HG03439 (cell line): ENCODE data around the gene PRUNE2.
"Not testable (repeated sequence)": the region's sequence is repeated elsewhere in the genome, so short reads cannot be mapped to it uniquely, and the experiment has no call there.

Source experiments
- ATAC-seq: cut with Tn5 transposase; IDR thresholded peaks from one replicate; pipeline ENCODE4 v1.9.1; 2021; ENCODE audit warnings: mild to moderate bottlenecking, moderate library complexity; ENCODE audit not compliant: unreplicated experiment

The PRUNE2 gene

DNA sequence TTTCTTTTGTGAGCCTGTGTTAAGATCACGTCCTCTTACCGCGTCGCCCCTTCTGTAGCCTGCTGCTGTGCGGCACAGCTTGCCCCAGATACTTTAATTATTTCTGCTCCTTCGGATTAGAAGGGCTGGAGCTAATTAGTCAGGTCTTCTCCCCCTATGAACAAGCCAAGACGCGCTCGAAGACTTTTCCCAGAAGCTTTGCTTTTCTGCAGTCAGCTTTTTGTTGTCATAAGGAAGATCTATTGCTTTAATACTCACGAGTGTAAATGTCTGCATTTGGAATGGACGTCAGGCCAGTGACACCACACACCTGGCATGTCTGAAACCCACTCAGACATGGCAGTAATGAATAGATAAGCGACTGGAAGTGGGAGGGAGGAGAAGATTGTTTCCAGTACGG is 37.0 kb downstream of the PRUNE2 start:
- ATAC-seq = no peak

DNA sequence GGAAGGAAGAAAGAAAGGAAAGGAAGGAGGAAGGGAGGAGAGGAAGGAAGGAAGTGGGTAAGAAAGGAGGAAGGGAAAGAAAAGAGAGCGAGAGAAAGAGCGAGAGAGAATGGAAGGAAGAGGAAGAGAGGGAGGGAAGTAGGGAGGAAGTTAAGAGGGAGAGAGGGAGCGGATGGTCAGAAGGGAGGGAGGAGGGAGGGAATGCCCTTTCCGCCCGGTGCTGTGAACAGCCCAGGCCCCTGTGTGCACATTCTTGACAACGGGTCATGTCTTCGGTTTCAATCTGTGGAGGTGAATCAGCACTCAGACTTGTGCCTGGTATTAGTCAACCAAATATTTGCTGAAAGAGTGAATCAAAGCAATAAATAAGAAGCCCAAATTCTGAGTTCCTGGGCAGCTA is 39.2 kb downstream of the PRUNE2 start:
- no peak for ATAC-seq

DNA sequence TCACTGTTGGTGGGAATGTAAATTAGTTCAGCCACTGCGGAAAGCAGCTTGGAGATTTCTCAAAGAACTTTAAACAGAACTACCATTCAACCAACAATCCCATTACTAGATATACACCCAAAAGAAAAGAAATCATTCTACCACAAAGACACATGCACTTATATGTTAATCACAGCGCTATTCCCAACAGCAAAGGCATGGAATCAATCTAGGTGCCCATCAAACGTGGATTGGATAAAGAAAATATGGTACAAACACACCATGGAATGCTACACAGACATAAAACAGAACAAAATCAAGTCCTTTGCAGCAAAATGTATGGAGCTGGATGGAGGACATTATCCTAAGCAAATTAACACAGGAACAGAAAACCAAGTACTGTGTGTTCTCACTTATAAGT is 42.1 kb downstream of the PRUNE2 start:
- ATAC-seq = no peak

DNA sequence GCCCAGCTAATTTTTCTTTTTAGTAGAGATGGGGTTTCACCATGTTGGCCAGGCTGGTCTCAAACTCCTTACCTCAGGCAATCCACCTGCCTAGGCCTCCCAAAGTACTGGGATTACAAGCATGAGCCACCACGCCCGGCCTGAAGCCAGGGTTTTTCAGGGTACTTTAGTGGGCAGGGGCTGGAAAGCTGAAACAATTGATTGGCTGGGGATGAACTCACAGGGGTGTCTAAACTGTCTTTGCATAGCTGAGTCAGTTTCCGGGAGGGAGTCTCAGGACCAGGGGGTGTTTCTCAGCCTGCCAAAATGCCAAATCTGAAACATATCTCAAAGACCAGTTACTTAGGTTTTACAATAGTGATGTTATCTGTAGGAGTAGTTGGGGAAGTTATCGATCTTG is 46.1 kb downstream of the PRUNE2 start:
- no peak for ATAC-seq

DNA sequence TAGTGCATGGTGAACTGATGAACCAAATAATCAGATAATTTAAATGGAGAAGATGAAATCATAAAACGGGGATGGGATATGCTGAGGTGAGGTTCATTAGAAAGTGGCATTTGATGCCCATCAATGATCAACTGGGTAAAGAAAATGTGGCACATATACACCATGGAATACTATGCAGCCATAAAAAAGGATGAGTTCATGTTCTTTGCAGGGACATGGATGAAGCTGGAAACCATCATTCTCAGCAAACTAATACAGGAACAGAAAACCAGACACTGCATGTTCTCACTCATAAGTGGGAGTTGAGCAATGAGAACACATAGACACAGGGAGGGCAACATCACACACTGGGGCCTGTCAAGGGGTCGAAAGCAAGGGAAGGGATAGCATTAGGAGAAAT is 47.7 kb downstream of the PRUNE2 start:
- ATAC-seq = not testable (repeated sequence)

DNA sequence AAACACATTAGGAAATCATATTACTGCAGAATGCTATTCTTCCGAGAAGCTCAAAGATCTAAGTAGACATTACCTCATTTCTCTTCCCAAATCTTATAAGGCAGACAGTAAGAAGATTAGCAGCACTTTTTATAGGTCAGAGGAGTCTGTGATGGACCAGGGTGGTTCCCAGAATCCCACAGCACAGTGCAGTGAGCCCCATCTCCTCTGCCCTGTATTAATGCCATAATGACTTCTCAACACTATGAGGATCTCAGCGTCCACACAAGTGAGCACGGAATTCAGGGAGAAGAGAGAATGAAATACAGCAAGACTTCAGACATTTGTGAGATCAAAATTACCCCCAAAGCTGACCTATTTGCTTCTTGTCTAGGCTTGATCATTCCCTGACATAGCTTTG is 49.9 kb downstream of the PRUNE2 start:
- ATAC-seq = no peak

DNA sequence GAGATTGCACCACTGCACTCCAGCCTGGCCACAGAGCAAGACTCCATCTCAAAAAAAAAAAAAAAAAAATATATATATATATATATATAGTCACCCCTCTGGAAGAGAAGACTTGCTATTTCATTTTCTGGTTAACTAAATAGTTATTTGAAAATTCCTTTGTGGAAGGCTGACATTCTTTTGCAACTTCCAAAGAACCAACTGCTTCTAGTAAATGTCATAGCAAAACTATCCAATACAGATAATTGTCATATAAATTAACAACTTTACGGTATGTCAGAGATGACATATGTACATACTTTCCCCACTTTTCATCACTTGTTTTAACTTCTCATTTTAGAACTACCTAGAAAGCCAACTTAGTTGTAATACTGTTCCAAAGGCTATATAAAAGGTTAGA is 50.9 kb downstream of the PRUNE2 start:
- ATAC-seq = no peak

DNA sequence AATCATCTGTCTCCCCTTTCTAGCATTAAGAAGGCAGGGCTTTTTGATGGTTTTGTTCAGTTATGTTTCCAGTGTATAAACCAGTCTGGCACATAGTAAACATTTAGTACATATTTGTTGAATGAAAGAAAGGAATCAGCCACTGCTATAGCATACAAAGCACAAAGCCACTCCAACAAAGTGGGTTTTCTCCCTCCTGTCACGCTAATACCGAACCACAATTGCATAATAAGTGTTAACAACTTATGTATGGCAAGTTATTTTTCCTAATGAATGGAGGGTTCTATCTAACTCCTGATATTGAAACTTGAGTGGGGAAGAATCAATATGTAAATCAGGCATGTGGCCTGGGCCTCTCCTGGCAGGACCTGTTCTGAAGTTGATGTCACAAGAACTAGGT is 53.9 kb downstream of the PRUNE2 start:
- ATAC-seq = no peak

DNA sequence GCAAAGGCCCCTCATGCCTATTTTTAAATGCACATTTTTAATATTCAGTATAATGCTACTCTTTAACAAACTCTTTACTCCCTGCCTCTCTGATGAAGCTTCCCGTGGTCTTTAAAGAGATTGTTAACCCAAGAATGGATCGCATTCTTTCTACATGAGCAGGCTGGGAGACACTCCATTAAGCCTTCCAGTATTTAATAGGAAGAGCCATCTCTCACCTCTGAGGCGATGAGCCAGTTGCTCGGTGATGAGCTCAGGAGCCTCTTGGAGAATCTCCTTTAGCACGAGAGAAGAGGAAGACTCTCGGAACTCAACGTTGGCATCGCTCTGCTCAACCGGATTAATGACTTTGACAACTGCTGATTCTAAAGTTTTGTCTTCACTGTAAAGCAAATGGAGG is 59.6 kb downstream of the PRUNE2 start:
- ATAC-seq = no peak

DNA sequence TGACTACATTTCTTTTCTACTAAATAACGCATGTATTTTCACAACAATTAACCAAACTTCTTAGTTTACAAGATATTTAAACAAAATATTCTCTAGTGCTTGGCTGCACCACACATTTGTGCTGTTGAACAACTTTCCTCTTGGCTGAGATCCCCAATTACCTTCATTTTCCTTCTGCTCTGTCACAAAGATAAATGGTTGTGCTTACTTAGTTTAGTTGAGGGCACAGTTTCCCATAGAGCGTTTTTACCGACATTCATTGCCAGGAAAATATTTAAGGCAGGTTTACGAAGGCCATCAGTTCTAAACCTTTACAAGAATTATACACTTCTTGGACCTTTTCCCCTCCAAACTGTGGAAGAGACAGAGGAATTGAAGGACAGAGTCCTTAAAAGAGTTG is 60.7 kb downstream of the PRUNE2 start:
- no peak for ATAC-seq

DNA sequence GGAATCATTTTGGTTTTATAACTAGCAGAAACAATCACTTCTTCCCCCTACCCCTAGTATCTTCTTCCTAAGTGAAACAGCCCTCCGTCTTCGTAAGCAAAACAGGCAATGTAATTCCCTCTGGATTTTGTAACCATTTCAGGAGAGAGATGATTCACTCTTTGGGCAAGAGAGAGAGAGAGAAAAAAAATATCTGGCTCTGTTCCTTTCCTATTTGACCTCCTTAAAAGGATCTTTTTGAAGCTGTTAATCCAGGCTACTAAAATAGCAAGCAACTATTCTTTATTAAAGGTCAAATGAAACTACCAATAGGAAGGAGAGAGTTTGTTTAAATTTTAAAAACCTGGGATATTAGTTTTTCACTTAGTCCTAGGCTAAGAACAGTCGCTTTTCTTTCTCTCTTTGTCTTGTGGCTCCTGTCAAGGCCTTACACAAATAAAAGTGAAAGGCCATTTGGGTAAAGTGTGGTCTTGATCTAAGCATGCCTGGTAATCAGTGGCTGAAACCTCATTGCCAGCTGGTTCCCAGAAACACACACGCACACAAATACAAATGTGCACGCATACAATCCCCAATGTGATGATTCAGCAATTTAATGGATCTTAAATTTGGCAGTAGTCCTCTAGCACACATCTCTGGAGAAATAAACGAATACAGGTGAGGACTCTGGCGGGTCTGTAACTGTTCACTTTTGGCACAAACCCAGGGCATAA is 70.2 kb downstream of the PRUNE2 start:
- ATAC-seq = no peak

DNA sequence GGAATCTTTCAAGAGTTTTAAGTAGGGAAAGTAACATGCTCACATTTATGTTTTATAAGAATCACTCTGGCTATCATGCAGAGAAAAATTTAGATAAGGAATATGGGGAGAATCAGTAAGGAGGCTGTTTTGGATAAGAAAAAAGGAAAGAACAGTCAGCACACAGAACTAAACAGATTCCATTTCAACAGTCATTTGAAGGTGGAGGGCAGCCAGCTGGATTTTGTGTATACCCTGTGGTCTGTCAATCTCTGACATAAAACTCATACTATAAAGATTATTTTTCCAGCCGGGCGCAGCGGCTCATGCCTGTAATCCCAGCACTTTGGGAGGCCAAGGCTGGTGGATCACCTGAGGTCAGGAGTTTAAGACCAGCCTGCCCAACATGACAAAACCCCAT is 77.5 kb downstream of the PRUNE2 start:
- ATAC-seq = no peak

DNA sequence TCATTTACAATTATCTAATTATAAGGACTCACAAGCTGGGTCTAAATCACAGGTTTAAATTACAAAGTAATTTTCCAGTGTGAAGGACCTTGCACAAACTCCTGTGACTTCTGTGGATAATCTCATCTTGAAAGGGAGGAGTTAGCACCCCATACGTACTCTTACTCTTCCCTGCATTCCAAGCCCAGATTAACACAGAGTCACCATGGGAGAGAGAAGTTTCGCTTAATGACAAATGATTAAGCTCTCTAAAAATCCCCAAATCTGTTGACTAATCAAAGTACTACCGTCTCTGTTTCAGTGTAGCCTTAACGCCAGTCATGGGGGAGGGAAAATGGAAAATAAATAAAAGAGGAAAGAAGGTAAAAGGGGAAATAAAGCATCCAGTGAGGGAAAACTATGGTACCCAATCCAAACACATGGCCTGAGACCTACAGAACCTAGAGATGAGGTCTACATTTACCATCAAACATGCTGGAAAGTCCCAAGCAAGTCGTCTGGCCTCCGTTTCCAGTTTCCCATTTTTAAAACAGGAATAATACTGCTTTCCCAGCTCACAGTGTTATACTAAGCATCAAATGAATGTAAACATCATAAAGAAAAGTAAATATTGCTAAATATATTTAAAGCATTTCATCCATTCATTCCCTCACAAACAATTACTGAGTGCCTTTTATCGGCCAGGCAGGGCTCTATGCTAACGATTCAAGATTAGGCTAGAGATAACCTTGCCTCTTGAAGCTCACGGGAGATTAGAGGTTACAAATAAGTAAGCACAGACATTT is 78.4 kb downstream of the PRUNE2 start:
- ATAC-seq = no peak

DNA sequence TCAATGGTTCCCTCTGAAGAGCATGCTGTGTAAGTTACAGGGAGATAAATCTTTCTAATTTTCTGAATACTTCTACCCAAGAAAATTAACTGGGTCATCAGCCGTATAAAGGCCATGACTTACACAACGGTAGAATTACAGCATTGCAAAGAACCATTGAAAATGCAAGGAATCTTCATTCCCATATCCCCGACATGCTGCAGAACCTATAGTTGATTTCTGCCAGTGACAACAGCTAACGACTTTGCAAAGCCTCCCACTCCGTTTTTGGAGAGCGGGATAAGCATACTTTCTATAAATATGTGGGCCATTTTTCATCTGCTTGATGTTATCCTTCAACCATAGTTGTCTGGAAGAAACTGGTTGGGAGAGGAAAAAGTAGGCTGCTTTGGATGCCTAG is 85.5 kb downstream of the PRUNE2 start:
- no peak for ATAC-seq

DNA sequence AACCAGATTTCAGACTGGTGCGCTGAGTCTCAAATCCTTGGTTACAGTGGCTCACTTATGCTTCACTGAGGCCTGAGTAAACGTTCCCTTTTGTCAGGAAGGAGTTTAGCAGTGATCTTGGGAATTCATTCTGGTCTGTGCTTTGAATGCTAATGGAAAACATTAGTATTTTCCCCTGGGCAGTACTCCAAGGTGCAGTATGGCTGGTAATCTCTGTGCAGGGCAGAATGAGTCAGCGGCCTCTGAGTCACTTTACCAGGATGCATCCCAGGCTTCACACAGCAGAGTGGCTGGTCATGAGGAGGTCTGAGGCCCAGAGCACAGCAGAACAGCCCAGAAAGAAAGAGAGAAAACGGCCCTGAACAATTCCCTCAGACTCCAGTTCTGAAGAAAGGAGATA is 87.6 kb downstream of the PRUNE2 start:
- ATAC-seq = no peak

DNA sequence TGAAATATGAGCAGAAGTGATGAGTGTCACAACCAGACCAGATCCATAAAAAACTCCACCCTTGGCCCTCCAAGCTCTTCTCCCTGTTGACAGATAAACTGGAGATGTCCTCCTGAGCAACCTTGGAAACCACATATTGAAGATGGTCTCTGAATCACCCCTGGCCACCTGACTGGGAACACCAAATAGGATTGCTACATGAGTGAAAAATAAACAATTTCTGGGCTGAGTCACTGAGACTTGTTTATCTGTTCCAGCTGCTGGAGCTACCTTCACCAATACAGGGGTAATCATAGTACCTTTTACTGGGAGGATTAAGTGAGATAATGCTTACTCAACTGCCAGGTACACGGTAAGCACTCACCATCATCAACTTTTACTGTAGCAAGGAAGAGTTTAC is 88.4 kb downstream of the PRUNE2 start:
- ATAC-seq = no peak

DNA sequence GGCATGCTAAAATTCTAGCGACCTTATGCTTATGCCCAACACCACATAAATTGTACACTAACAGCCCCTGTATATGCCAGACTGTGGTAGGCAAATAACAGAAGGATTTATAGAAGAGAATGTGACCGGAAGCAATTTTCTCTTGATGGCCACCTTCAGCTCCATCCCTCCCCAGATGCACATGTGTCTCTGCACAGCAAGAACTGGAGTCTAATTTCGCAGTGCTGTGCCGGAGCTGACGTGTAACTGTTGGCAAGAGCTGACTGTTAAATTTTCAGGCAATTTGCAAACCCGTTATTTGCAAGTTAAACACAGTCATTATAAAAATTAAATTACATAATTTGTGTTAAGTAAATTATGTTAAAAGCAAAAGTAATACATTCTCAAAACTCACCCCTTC is 93.3 kb downstream of the PRUNE2 start:
- ATAC-seq = no peak

DNA sequence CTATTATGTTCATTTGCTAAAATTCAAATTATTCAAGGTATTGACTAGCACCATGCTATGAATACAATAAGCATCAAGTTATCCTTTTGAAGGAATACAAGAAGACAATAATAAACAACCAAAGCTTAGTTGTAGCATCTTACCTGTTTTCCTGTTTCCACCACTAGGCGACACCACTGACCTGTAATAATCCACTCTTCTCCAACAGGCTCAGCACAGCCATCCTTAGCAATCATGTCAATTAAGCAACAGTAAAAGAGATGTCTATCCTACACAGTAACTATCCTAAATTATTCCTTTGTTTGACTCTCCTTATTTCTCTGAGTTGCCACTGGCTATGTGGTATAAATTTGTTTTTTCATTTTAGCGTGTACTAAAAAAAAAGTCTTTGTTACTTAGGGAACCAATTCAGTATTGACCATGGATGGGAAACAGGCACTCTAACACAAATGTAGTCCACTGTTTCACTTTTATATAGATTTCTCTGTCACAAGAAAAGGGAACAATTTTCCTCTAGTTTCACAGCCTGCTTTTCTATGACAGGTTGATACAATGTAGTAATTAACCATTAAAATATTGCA is 95.4 kb downstream of the PRUNE2 start:
- no peak for ATAC-seq

DNA sequence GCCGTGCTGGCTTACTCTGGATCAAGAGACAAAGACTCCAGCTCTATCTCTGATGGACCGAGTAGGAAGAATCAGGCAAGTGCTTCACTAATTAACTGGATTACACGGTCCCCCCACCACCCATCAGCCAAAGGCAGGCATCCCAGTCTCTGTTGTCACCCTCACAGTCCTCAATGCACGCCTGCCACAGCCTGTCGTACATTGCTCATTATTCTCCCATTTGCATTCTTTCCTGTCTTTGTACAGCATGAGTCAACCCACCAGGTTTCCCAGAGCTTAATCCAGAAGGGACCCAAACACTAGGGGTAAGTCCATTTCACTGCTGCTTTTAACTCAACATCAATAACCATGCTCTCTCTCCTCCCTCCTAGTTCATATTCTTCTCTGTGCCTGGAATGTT is 97.3 kb downstream of the PRUNE2 start:
- ATAC-seq = no peak

DNA sequence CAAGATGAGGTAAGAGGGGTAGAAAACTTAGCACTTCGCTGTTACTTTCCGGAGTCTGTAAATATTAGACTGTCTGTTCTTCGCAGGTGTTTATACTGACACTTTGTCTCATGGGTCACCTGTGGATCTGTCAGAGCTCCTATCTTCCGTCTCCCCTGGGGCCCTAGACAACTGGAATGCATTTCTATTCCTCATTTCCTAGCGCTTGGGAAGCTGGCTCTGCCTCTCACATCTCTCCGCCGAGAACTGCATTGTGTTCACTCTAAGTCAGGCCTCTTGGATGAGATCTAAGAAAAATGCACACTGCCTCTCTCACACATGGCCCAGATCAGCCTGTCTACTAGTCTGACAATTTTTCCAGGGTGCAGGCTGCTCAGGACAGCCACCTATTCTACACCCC is 102.2 kb downstream of the PRUNE2 start:
- no peak for ATAC-seq

DNA sequence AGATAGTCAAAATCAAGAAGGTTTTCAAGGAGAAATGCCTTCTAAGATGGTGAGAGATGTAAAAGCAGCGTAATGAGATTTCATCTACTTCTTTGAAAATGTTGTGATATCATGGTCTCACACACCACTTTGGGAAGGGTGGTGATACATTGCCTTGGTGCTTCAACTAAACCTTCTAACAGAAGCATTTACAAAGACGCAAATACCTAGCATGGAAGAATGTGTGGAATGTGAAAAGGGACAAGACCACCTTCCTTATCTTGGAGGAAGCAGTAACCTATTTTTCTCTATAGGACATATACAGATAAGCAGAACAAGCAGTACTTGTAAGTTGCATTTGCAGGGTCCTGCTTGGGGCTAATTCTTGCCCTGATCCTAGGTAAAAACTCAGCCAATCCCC is 102.8 kb downstream of the PRUNE2 start:
- no peak for ATAC-seq

DNA sequence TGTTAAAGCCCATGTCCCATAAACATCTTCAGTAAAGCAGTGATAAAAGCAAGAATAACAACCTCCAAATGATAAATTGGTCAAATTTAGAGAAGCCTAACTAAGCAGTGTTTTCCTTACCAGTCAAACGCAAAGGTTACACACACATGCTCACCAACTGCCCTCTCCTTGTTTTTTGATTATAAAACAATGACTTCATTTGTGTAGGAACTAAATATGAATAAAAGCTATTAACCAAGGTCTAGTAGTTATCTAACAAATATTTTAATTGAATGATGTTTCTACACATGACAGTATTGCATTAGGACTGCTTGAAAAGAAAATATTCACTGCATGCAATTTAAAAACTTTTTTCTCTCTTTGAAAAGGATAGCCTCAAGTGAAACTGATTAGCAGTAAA is 105.0 kb downstream of the PRUNE2 start:
- ATAC-seq = no peak
